Trophoblast cell (in vitro differentiated cells and primary cell): ENCODE measurements around the gene NKTR.

Source experiments
- DNase-seq, 2 donors: peaks; one replicate each; pipeline ENCODE4 v3.0.0-alpha.2; 2016
- H2AFZ ChIP-seq: 2 replicates; pipeline ENCODE4 v1.6.1; 2013; ENCODE audit warnings: low read length, moderate library complexity, mild to moderate bottlenecking; ENCODE audit not compliant: insufficient read depth, poor library complexity
- H2AK5ac ChIP-seq: 2 replicates; pipeline ENCODE4 v1.6.1; 2013; ENCODE audit warnings: mild to moderate bottlenecking, low read length
- H2BK120ac ChIP-seq: 2 replicates; pipeline ENCODE4 v1.6.1; 2013; ENCODE audit warnings: low read length, mild to moderate bottlenecking, moderate library complexity; ENCODE audit not compliant: insufficient read depth, poor library complexity
- H2BK12ac ChIP-seq: 2 replicates; pipeline ENCODE4 v1.6.1; 2013; ENCODE audit warnings: mild to moderate bottlenecking, low read length, moderate library complexity
- H2BK5ac ChIP-seq: 2 replicates; pipeline ENCODE4 v1.6.1; 2013; ENCODE audit warnings: low read length, low read depth, moderate library complexity, mild to moderate bottlenecking; ENCODE audit not compliant: poor library complexity
- H3K14ac ChIP-seq: 2 replicates; pipeline ENCODE4 v1.6.1; 2013; ENCODE audit warnings: mild to moderate bottlenecking, low read length
- H3K18ac ChIP-seq: 2 replicates; pipeline ENCODE4 v1.6.1; 2013; ENCODE audit warnings: mild to moderate bottlenecking, low read length
- H3K23ac ChIP-seq: 2 replicates; pipeline ENCODE4 v1.6.1; 2013; ENCODE audit warnings: low read length
- H3K27ac ChIP-seq: 2 replicates; pipeline ENCODE4 v1.5.1; 2013; ENCODE audit warnings: low read depth, mild to moderate bottlenecking, inconsistent platforms, low read length, moderate library complexity
- H3K27me3 ChIP-seq: 2 replicates; pipeline ENCODE4 v1.6.1; 2013; ENCODE audit warnings: inconsistent platforms, mild to moderate bottlenecking, low read length, moderate library complexity; ENCODE audit not compliant: insufficient read depth
- H3K36me3 ChIP-seq, 2 experiments: 1 replicate in 1 of 2; 2 replicates in 1 of 2; pipeline ENCODE4 v1.6.1; 2013; ENCODE audit warnings: low read length in 2 of 2, mild to moderate bottlenecking in 2 of 2, moderate library complexity in 1 of 2; ENCODE audit not compliant: insufficient read depth in 2 of 2, control insufficient read depth in 1 of 2
- H3K4ac ChIP-seq: 2 replicates; pipeline ENCODE4 v1.6.1; 2013; ENCODE audit warnings: low read depth, mild to moderate bottlenecking, low read length, moderate library complexity
- H3K4me1 ChIP-seq, 2 experiments: 1 replicate in 1 of 2; 2 replicates in 1 of 2; pipeline ENCODE4 v1.6.1; 2013; ENCODE audit warnings: low read length in 2 of 2, mild to moderate bottlenecking in 2 of 2, moderate library complexity in 1 of 2; ENCODE audit not compliant: insufficient read depth in 2 of 2, control insufficient read depth in 1 of 2
- H3K4me2 ChIP-seq: 2 replicates; pipeline ENCODE4 v1.6.1; 2013; ENCODE audit warnings: inconsistent platforms, mild to moderate bottlenecking, low read length, moderate library complexity
- H3K4me3 ChIP-seq: 2 replicates; pipeline ENCODE4 v1.5.1; 2013; ENCODE audit warnings: mild to moderate bottlenecking, low read depth, low read length, inconsistent platforms
- H3K79me1 ChIP-seq: one replicate; pipeline ENCODE4 v1.6.1; 2013; ENCODE audit warnings: low read length
- H3K79me2 ChIP-seq: 2 replicates; pipeline ENCODE4 v1.6.1; 2013; ENCODE audit warnings: low read length, mild to moderate bottlenecking; ENCODE audit not compliant: control insufficient read depth, insufficient read depth, poor library complexity
- H3K9ac ChIP-seq: 2 replicates; pipeline ENCODE4 v1.6.1; 2013; ENCODE audit warnings: mild to moderate bottlenecking, low read length
- H3K9me3 ChIP-seq: 2 replicates; pipeline ENCODE4 v1.6.1; 2013; ENCODE audit warnings: low read depth, mild to moderate bottlenecking, control low read depth, inconsistent platforms, low read length; ENCODE audit not compliant: insufficient read depth
- H4K12ac ChIP-seq: 2 replicates; pipeline ENCODE4 v1.6.1; 2013; ENCODE audit warnings: low read depth, mild to moderate bottlenecking, low read length, moderate library complexity
- H4K8ac ChIP-seq: 2 replicates; pipeline ENCODE4 v1.6.1; 2013; ENCODE audit warnings: low read depth, mild to moderate bottlenecking, low read length, moderate library complexity
- H4K91ac ChIP-seq: one replicate; pipeline ENCODE4 v1.6.1; 2013; ENCODE audit warnings: low read depth, mild to moderate bottlenecking, low read length, moderate library complexity
- WGBS: extraction: QIAGEN DNeasy Blood & Tissue Kit; methylation state at CpG from one replicate; pipeline ENCODE4 v1.1.7; 2013; ENCODE audit warnings: missing lambda C conversion rate; ENCODE audit not compliant: insufficient read length, insufficient coverage; ENCODE audit errors: extremely low coverage; 5-methylcytosine and 5-hydroxymethylcytosine counted together

Gene NKTR

DNA sequence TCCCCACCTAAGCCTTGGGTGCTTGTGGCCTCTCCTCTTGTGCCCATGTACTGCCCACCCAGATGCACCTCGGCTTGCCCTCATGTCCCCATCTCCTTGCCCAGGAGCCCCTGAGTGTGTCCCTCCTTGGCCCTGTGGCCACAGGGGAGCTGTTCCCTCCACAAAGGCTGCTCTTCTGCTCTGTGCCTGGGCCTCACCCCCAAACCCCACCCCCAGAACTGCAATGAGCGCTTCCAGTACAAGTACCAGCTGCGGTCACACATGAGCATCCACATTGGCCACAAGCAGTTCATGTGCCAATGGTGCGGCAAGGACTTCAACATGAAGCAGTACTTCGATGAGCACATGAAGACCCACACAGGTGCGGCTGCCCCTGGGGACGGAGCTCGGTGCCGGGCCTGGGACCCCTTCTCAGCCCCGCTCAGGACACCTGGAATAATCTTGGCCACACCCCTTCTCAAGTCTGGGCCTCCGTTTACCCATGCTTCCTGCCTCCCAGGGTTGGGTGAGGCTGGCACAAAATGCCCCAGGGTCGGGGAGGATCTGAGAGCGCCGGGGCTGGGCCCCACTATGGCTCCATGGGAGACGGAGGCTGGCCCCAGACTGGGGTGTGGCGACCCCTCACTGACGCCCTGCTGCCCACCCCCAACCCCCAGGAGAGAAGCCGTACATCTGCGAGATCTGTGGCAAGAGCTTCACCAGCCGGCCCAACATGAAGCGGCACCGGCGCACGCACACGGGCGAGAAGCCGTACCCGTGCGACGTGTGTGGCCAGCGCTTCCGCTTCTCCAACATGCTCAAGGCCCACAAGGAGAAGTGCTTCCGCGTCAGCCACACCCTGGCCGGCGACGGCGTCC, 63.3 kb downstream of the NKTR start:
- Histone ChIP-seq H4K8ac (no peak overlapping the region), H3K27me3 (no peaks in the 10 kb centered on the region), H3K18ac (no peak overlapping the region), H3K79me2 (no peaks in the 10 kb centered on the region), H2BK5ac (no peak overlapping the region), H3K27ac (no peak overlapping the region), H3K4me2 (no peak overlapping the region), H2BK12ac (no peak overlapping the region), H2AFZ (no peak overlapping the region), H3K9ac (no peak overlapping the region), H3K14ac (no peak overlapping the region), H3K4me1 (no peaks in the 10 kb centered on the region), H4K12ac (no peak overlapping the region), H3K9me3 (no peaks in the 10 kb centered on the region), H2BK120ac (no peak overlapping the region), H3K36me3 (peaks cover 3 to 17% of the 10 kb centered on the region in 2 experiments), H3K79me1 (no peaks in the 10 kb centered on the region), H2AK5ac (no peak overlapping the region), H3K4me3 (no peak overlapping the region), H3K23ac (no peak overlapping the region), H4K91ac (no peak overlapping the region), H3K4ac (no peak overlapping the region)
- WGBS = no CpG with 5 or more reads among the region's 38 CpGs
- no peak for DNase-seq

DNA sequence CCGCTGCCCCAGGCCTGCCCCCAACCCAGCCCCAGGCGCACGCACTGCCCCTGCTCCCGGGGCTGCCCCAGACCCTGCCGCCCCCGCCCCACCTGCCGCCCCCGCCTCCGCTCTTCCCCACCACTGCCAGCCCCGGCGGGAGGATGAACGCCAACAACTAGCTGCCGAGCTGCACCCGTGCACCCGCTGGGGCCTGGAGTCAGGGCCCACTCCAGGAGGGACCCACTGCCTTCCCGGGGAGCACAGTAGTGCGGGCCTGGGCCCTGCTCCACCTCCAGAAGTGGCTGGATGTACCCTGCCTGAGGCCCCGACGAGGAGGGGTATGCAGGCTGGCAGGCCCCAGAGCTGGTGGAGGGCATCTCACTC, 63.9 kb downstream of the NKTR start:
- H3K23ac ChIP-seq = no peak overlapping the region
- no peak overlapping the region for H3K4me3 ChIP-seq
- no peak overlapping the region for H2BK120ac ChIP-seq
- no peak for DNase-seq
- H3K14ac ChIP-seq = no peak overlapping the region
- no peak overlapping the region for H2BK12ac ChIP-seq
- no peak overlapping the region for H4K91ac ChIP-seq
- H3K18ac ChIP-seq = no peak overlapping the region
- H4K12ac ChIP-seq = no peak overlapping the region
- H3K4ac ChIP-seq = no peak overlapping the region
- H4K8ac ChIP-seq = no peak overlapping the region
- no peak overlapping the region for H2BK5ac ChIP-seq
- H3K27me3 ChIP-seq = no peaks in the 10 kb centered on the region
- H3K79me2 ChIP-seq = no peaks in the 10 kb centered on the region
- no peak overlapping the region for H3K27ac ChIP-seq
- peaks cover 0 to 14% of the 10 kb centered on the region in 2 experiments for H3K36me3 ChIP-seq
- no peak overlapping the region for H3K9ac ChIP-seq
- H3K79me1 ChIP-seq = no peaks in the 10 kb centered on the region
- WGBS = no CpG with 5 or more reads among the region's 19 CpGs
- no peak overlapping the region for H3K4me2 ChIP-seq
- no peak overlapping the region for H2AFZ ChIP-seq
- no peak overlapping the region for H2AK5ac ChIP-seq
- H3K4me1 ChIP-seq = no peaks in the 10 kb centered on the region
- H3K9me3 ChIP-seq = peaks cover 2% of the 10 kb centered on the region

DNA sequence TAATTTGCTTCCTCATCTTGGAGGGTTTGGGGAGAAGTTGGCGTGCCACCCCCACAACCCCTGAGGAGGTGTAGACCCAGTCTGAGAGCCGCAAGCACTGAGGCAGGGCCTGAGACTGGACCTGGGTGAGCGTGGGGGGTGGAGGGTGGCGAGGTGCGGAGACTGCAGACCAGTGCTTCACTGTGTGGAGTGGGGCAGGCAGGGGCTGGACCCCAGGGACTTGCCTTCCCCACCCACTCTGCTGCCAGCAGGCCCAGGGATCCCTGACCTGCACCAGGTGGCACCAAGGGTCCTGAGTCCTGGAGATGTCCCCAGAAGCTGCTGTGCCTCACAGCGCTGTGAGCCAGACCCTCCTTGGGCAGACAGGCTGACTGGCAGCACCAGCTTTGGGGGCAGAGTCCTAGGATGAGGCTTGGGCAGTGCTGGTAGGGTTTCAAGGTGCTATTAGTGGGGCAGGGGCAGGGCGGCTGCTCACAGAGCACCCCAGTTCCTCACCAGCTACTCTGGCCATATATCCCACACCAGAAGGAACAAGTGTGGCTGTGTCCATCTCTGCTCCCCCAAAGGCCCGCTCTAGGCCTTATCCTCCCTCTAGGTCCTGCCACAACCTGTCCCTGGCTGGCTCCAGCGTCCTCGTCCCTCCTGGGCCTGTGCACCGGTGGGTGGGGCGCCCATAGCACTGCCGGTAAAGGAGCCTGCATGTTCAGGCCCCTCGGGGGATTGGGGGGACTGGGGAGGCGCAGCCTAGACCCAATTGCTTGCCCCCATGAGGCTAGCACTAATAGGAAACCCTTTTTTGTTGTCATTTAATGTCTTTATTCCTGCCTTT, 64.8 kb downstream of the NKTR start:
- H3K23ac ChIP-seq = no peak overlapping the region
- no peak overlapping the region for H2BK5ac ChIP-seq
- no peak overlapping the region for H2AK5ac ChIP-seq

DNA sequence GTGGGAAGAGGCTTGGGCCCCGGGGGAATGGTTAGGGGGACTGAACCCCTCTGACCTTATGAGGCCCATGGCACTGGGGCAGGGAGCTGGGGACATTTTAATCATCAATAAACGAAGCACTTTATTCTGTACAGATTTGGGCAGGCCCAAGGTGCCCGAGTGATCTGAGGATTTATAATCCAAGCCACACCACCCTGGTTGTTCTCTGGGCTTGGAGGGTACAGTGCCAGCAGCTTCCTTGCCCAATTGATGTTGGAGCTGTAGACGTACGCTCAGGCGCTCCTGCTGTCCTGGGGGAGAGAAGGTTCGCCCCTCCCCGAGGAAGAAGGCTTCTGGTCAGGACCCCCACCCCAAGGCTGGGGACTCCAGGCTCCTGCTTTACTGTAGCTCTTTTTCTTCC, 65.5 kb downstream of the NKTR start:
- no peaks in the 10 kb centered on the region for H3K4me1 ChIP-seq
- no peak overlapping the region for H3K23ac ChIP-seq
- no CpG with 5 or more reads among the region's 8 CpGs for WGBS
- H3K27ac ChIP-seq = no peak overlapping the region
- no peak overlapping the region for H2AK5ac ChIP-seq
- H3K4ac ChIP-seq = no peak overlapping the region
- no peak for DNase-seq
- no peak overlapping the region for H2BK120ac ChIP-seq
- no peak overlapping the region for H3K4me2 ChIP-seq
- H3K9me3 ChIP-seq = peaks cover 4% of the 10 kb centered on the region
- H4K8ac ChIP-seq = no peak overlapping the region
- H3K79me1 ChIP-seq = no peaks in the 10 kb centered on the region
- no peak overlapping the region for H4K91ac ChIP-seq
- H2BK12ac ChIP-seq = no peak overlapping the region
- H3K4me3 ChIP-seq = no peak overlapping the region
- H2AFZ ChIP-seq = no peak overlapping the region
- H3K14ac ChIP-seq = no peak overlapping the region
- no peak overlapping the region for H3K9ac ChIP-seq
- no peak overlapping the region for H2BK5ac ChIP-seq
- no peaks in the 10 kb centered on the region for H3K79me2 ChIP-seq
- peaks cover 0 to 8% of the 10 kb centered on the region in 2 experiments for H3K36me3 ChIP-seq
- H3K27me3 ChIP-seq = no peaks in the 10 kb centered on the region
- H4K12ac ChIP-seq = no peak overlapping the region
- H3K18ac ChIP-seq = no peak overlapping the region

More for the DNA sequence above, 64.8 kb downstream of the NKTR start:
- H3K36me3 ChIP-seq = peaks cover 0 to 9% of the 10 kb centered on the region in 2 experiments
- no peak overlapping the region for H4K8ac ChIP-seq
- no peak overlapping the region for H4K91ac ChIP-seq
- peaks cover 2% of the 10 kb centered on the region for H3K9me3 ChIP-seq
- H2AFZ ChIP-seq = no peak overlapping the region
- no peak overlapping the region for H3K4me2 ChIP-seq
- H3K18ac ChIP-seq = no peak overlapping the region
- no peaks in the 10 kb centered on the region for H3K79me1 ChIP-seq
- no peak overlapping the region for H2BK120ac ChIP-seq
- H4K12ac ChIP-seq = no peak overlapping the region
- no peaks in the 10 kb centered on the region for H3K27me3 ChIP-seq
- H2BK12ac ChIP-seq = no peak overlapping the region
- H3K4me3 ChIP-seq = no peak overlapping the region
- DNase-seq = no peak
- H3K27ac ChIP-seq = no peak overlapping the region
- no CpG with 5 or more reads among the region's 15 CpGs for WGBS
- no peaks in the 10 kb centered on the region for H3K79me2 ChIP-seq
- H3K14ac ChIP-seq = no peak overlapping the region
- H3K4me1 ChIP-seq = no peaks in the 10 kb centered on the region
- H3K9ac ChIP-seq = no peak overlapping the region
- H3K4ac ChIP-seq = no peak overlapping the region
